Measurements from ENCODE around the gene LEMD3. TPM values are rescaled to one million over a fixed set of nuclear protein-coding genes. Genes with fewer than 3 reads are reported as not detected.
A peak's percentile ranks its signal among the peaks of the same experiment; 100 is the strongest.

Gene LEMD3
- total RNA-seq, 1 experiment from 2014 or later = 84.4 TPM

DNA sequence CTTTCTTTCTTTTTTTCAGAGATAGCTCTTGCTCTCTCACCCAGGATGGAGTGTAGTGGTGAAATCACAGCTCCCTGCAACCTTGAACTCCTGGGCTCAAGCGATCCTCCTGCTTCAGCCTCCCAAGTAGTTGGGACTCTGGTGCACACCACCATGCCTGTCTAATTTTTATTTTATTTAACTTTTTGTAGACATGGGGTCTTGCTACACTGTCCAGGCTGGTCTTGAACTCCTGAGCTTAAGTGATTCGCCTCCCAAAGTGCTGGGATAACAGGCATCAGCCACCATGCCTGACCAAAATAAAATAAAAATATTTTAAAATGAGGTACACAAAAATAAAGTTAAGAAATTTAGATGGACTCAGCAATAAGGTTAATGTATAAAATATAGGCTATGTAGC, 5.1 kb upstream of the LEMD3 start:
- in situ Hi-C loops (cut with HindIII; ENCODE audit: low sequenced_read_pairs) = no loop called here
- DNase-seq (ENCODE audit: low spot score) = no peak

GRCh38 chr12:65164774-65165173, 4.6 kb upstream of the LEMD3 start:
- in situ Hi-C loops (cut with HindIII; ENCODE audit: low sequenced_read_pairs) = loop anchor here (5.0 kb wide), 1 partner anchor 32 kb away; no protein-coding TSS in a partner anchor
- no peak for DNase-seq (ENCODE audit: low spot score)

- in situ Hi-C loops (cut with HindIII; ENCODE audit: low sequenced_read_pairs) = loop anchor here (5.0 kb wide), 1 partner anchor 36 kb away; no protein-coding TSS in a partner anchor
- DNase-seq (ENCODE audit: low spot score) = no peak
Measured at GRCh38 chr12:65168681-65169319, 583 bp upstream of the LEMD3 start.

DNA sequence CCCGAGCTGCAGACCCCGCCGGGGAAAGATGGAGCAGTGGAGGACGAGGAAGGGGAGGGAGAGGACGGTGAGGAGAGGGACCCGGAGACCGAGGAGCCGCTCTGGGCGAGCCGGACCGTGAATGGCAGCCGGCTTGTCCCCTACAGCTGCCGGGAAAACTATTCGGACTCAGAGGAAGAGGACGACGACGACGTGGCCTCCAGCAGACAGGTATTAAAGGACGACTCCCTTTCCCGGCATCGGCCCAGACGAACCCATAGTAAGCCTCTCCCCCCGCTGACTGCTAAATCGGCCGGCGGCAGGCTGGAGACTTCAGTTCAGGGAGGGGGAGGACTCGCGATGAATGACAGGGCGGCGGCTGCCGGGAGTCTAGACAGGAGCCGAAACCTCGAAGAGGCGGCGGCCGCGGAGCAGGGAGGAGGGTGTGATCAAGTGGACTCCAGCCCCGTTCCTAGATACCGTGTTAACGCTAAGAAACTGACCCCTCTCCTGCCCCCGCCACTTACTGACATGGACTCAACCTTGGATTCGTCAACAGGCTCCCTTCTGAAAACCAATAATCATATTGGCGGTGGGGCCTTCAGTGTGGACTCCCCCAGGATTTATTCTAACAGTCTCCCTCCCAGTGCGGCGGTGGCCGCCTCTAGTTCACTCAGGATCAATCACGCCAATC, 962 bp downstream of the LEMD3 start:
- in situ Hi-C loops (cut with HindIII; ENCODE audit: low sequenced_read_pairs) = no loop called here
- DNase-seq (ENCODE audit: low spot score) = peak; percentile 61

- in situ Hi-C loops (cut with HindIII; ENCODE audit: low sequenced_read_pairs) = no loop called here
- no peak for DNase-seq (ENCODE audit: low spot score)
Measured at GRCh38 chr12:65171073-65171472, 1.7 kb downstream of the LEMD3 start.

- no peak for DNase-seq (ENCODE audit: low spot score)
- in situ Hi-C loops (cut with HindIII; ENCODE audit: low sequenced_read_pairs) = no loop called here
Measured at GRCh38 chr12:65171870-65172269, 2.5 kb downstream of the LEMD3 start.

DNA sequence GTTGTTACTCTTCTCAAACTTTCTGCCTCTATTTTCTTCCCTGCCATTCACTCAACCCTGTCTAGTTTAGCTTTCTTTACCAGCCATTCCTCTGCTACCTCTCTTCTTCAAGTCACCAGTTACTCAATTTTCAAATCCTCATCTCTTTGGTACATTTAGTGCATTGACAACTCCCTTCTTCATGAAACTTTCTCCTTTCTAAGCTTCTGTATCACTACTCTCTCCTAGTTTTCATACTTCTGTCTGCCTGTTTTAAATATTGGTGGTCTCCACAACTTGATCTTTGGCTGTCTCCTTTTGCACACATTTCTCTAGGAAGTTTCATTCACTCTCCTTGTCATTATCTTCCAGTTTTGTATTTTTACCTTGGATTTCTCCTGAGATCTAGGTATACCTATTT, 6.0 kb downstream of the LEMD3 start:
- no peak for DNase-seq (ENCODE audit: low spot score)
- in situ Hi-C loops (cut with HindIII; ENCODE audit: low sequenced_read_pairs) = no loop called here

- DNase-seq (ENCODE audit: low spot score) = no peak
- in situ Hi-C loops (cut with HindIII; ENCODE audit: low sequenced_read_pairs) = no loop called here
Measured at GRCh38 chr12:65182012-65182739, 12.8 kb downstream of the LEMD3 start.

- no peak for DNase-seq (ENCODE audit: low spot score)
- in situ Hi-C loops (cut with HindIII; ENCODE audit: low sequenced_read_pairs) = no loop called here
Measured at GRCh38 chr12:65184176-65184857, 14.9 kb downstream of the LEMD3 start.

GRCh38 chr12:65184858-65185229, 15.5 kb downstream of the LEMD3 start:
- in situ Hi-C loops (cut with HindIII; ENCODE audit: low sequenced_read_pairs) = no loop called here

DNA sequence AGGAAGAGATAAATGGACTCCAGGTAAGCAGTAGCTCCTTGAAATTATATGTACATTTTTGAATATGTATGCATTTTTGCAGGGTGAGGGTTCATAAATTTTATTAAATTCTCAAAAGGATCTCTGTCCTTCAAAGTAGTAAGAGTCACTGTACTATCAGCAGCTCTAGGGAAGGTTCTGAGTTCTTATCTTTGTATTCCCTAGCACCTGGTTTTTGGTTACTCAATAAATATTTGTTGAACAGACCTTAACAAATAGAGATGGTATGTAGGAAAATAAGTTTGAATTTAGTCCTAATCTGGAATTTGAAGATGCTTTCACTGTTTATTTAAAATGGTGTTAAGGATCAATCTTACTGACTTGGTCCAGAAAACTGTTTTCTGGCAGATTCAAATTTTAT, 18.3 kb downstream of the LEMD3 start:
- in situ Hi-C loops (cut with HindIII; ENCODE audit: low sequenced_read_pairs) = no loop called here
- DNase-seq (ENCODE audit: low spot score) = no peak

More at GRCh38 chr12:65184858-65185229, 15.5 kb downstream of the LEMD3 start:
- no peak for DNase-seq (ENCODE audit: low spot score)

DNA sequence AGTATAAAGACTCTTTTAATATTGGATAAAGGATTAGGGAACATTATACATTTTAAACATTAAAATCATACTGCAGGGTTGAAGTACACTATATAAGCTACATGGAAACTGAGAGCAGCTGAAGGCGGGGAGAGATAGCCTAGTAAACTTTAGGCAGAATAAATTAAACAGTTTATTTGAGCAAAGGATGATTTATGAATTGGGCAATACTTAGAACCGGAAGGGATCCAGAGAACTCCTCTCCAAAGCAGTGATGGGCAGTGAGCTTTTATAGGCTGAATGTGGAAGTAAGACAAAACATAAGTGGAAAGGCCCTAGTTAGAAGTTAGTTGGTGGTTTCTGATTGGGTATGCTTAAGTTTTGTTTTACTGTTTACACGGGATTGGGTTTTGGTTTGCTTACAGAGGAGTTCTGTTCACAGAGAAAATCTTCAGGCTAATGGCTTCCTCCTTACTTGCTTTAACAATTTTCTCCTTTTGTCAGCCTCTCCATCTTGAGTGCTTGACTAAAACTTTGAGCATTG, 18.9 kb downstream of the LEMD3 start:
- in situ Hi-C loops (cut with HindIII; ENCODE audit: low sequenced_read_pairs) = no loop called here
- no peak for DNase-seq (ENCODE audit: low spot score)

DNA sequence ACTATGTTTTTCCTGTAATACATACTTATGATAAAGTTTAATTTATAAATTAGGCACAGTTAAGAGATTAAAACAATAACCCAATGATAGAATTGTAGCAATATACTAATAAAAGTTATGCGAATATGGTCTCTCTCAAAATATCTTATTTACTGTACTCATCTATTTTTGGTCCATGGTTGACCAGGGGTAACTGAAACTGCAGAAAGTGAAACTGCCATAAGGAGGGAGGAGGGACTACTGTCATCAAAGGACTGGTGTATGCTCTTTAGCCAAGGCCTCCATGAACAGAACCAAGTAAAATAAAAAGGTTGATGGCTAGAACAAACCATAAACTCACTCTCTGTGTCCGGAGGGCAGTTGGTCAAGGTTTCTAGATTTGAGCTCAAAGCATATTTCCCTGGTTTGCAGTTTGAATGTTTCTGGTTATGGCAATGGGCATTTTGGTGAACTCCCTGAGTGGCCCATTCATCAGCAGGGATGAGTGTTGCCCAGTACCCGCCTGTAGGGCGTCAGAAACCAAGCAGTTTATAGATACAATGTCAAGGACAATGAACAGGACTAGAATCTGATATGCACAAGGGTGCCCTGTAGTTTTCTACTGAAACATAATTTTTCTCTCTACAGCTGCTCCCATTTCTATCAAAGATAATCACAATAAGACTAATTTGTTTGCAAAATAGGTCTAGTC, 19.8 kb downstream of the LEMD3 start:
- no peak for DNase-seq (ENCODE audit: low spot score)
- in situ Hi-C loops (cut with HindIII; ENCODE audit: low sequenced_read_pairs) = no loop called here

- in situ Hi-C loops (cut with HindIII; ENCODE audit: low sequenced_read_pairs) = no loop called here
- no peak for DNase-seq (ENCODE audit: low spot score)
Measured at GRCh38 chr12:65192963-65193516, 23.7 kb downstream of the LEMD3 start.

- in situ Hi-C loops (cut with HindIII; ENCODE audit: low sequenced_read_pairs) = no loop called here
- DNase-seq (ENCODE audit: low spot score) = no peak
Measured at GRCh38 chr12:65194949-65195348, 25.6 kb downstream of the LEMD3 start.

- DNase-seq (ENCODE audit: low spot score) = no peak
- in situ Hi-C loops (cut with HindIII; ENCODE audit: low sequenced_read_pairs) = no loop called here
Measured at GRCh38 chr12:65195387-65196055, 26.1 kb downstream of the LEMD3 start.

- in situ Hi-C loops (cut with HindIII; ENCODE audit: low sequenced_read_pairs) = no loop called here
- no peak for DNase-seq (ENCODE audit: low spot score)
Measured at GRCh38 chr12:65196762-65197567, 27.6 kb downstream of the LEMD3 start.

All from G401 (cell line).